GM12892 (cell line): ENCODE measurements around the gene LRIT3.

ENCODE experiments used
- POLR2A ChIP-seq: IDR thresholded peaks from 2 replicates; pipeline ENCODE4 v1.6.1; 2011; ENCODE audit warnings: low read depth, low read length, control low read depth
- TAF1 ChIP-seq: IDR thresholded peaks from 2 replicates; pipeline ENCODE4 v1.6.1; 2011; ENCODE audit warnings: low read depth, mild to moderate bottlenecking, control low read depth, low read length, borderline replicate concordance

DNA sequence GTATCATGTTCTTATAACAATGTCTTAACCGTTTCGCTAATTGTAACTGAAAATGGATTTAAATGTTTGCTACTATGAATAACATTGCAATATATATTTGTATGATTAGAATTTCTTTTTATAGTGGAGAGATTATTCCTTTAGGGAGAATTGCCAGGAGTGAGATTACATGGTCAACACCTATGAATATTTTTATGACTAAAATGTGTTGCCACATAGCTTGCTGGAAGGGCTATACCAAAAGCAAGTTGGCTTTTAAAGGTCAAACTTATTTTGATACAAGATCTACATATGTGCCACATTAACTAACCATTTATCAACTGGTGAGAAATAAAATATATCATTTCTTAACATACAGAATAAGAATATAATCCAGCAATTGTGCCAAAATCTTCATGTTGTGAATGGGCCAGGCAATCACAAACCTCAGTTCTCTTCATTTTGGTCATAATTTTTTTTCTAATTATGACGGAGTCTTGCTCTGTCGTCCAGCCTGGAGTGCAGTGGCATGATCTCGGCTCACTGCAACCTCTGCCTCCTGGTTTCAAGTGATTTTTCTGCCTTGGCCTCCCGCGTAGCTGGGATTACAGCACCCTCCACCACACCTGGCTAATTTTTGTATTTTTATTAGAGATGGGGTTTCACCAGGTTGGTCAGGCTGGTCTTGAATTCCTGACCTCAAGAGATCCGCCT, 54.8 kb downstream of the LRIT3 start:
- no peak for TF ChIP-seq TAF1
- TF ChIP-seq POLR2A = no peak
